Neural cell (in vitro differentiated cells): ENCODE measurements around the gene OPRD1. TPM values are rescaled to one million over a fixed set of nuclear protein-coding genes. Genes with fewer than 3 reads are reported as not detected.

ENCODE experiments used
- H2AFZ ChIP-seq: fragments of 200-600, 300-800 bp; sonication (generic), shearing (Covaris generic); 2 replicates; pipeline ENCODE4 v1.6.0; 2014; ENCODE audit warnings: low read depth, mild to moderate bottlenecking, antibody characterized with exemption, low read length, moderate library complexity
- H3F3A ChIP-seq: fragments of 200-600 bp; shearing (Covaris generic); 2 replicates; pipeline ENCODE4 v1.6.1; 2016; ENCODE audit warnings: mild to moderate bottlenecking, moderate library complexity, mixed read lengths, antibody characterized with exemption, low read length; ENCODE audit not compliant: insufficient read depth, poor library complexity, severe bottlenecking
- H3K27ac ChIP-seq: fragments of 200-600, 300-800 bp; sonication (generic), shearing (Covaris generic); 2 replicates; pipeline ENCODE4 v1.5.1; 2014; ENCODE audit warnings: mild to moderate bottlenecking, low read length, moderate library complexity
- H3K27me3 ChIP-seq: fragments of 300-800, 200-600 bp; sonication (generic), shearing (Covaris generic); 2 replicates; pipeline ENCODE4 v1.6.0; 2014; ENCODE audit warnings: mild to moderate bottlenecking, low read depth, low read length, moderate library complexity; ENCODE audit not compliant: insufficient read depth
- H3K36me3 ChIP-seq: fragments of 300-800, 200-600 bp; sonication (generic), shearing (Covaris generic); 2 replicates; pipeline ENCODE4 v1.5.1; 2014; ENCODE audit warnings: mild to moderate bottlenecking, antibody characterized with exemption, low read length, moderate library complexity; ENCODE audit not compliant: insufficient read depth
- H3K4me2 ChIP-seq: fragments of 300-800, 200-600 bp; sonication (generic), shearing (Covaris generic); 2 replicates; pipeline ENCODE4 v1.6.0; 2014; ENCODE audit warnings: mild to moderate bottlenecking, low read length
- H3K4me3 ChIP-seq: fragments of 300-800, 200-600 bp; sonication (generic), shearing (Covaris generic); 2 replicates; pipeline ENCODE4 v1.5.1; 2014; ENCODE audit warnings: mild to moderate bottlenecking, low read length, moderate library complexity
- H3K79me2 ChIP-seq: fragments of 200-600 bp; shearing (Covaris generic); replicated peaks from 2 replicates; pipeline ENCODE4 v1.6.0; 2014; ENCODE audit warnings: mild to moderate bottlenecking, low read length, moderate library complexity; ENCODE audit not compliant: insufficient read depth
- H3K9ac ChIP-seq: fragments of 300-800, 200-600 bp; sonication (generic), shearing (Covaris generic); 2 replicates; pipeline ENCODE4 v1.6.1; 2016; ENCODE audit warnings: mild to moderate bottlenecking, low read length, mixed read lengths
- H3K9me2 ChIP-seq: fragments of 200-600 bp; shearing (Covaris generic); 2 replicates; pipeline ENCODE4 v1.6.1; 2016; ENCODE audit warnings: mild to moderate bottlenecking, low read length, mixed read lengths; ENCODE audit not compliant: insufficient read depth
- H3K9me3 ChIP-seq: fragments of 200-600, 300-800 bp; sonication (generic), shearing (Covaris generic); 2 replicates; pipeline ENCODE4 v1.6.1; 2016; ENCODE audit warnings: mild to moderate bottlenecking, mixed run types, low read length, moderate library complexity, mixed read lengths
- H4K20me1 ChIP-seq: fragments of 200-600 bp; shearing (Covaris generic); 2 replicates; pipeline ENCODE4 v1.6.1; 2016; ENCODE audit warnings: mild to moderate bottlenecking, mixed run types; ENCODE audit not compliant: insufficient read depth
- EP300 ChIP-seq: fragments of 450-650 bp; conservative IDR thresholded peaks from 2 replicates; pipeline ENCODE4 v1.6.1; 2014; ENCODE audit warnings: antibody characterized with exemption, mild to moderate bottlenecking, moderate library complexity; ENCODE audit not compliant: poor library complexity, severe bottlenecking
- EZH2 ChIP-seq: fragments of 200-600, 300-800 bp; shearing (Covaris generic), sonication (generic); IDR thresholded peaks from 2 replicates; pipeline ENCODE4 v1.6.1; 2014; ENCODE audit warnings: antibody characterized with exemption, low read length, borderline replicate concordance, mild to moderate bottlenecking; ENCODE audit not compliant: insufficient read depth, poor library complexity, severe bottlenecking
- MXI1 ChIP-seq: fragments of 450-650 bp; conservative IDR thresholded peaks from 2 replicates; pipeline ENCODE4 v1.6.1; 2014; ENCODE audit warnings: antibody characterized with exemption, mild to moderate bottlenecking; ENCODE audit not compliant: poor library complexity, severe bottlenecking
- POLR2AphosphoS5 ChIP-seq: IDR thresholded peaks from 2 replicates; pipeline ENCODE4 v1.6.1; 2012
- RAD21 ChIP-seq: fragments of 450-650 bp; conservative IDR thresholded peaks from 2 replicates; pipeline ENCODE4 v1.6.1; 2014; ENCODE audit warnings: antibody characterized with exemption, mild to moderate bottlenecking, moderate library complexity
- SMC3 ChIP-seq: fragments of 450-650 bp; conservative IDR thresholded peaks from 2 replicates; pipeline ENCODE4 v1.6.1; 2014; ENCODE audit warnings: antibody characterized with exemption, mild to moderate bottlenecking, moderate library complexity; ENCODE audit not compliant: poor library complexity
- TAF1 ChIP-seq: IDR thresholded peaks from 2 replicates; pipeline ENCODE4 v1.6.1; 2012; ENCODE audit warnings: low read depth
- polyA plus RNA-seq: library from polyadenylated mRNA; depleted of rRNA; stranded (reverse); fragments of >200 nt; gene quantifications from 2 replicates; pipeline ENCODE4 v1.2.3, GENCODE V29; 2014
- TF ChIP-seq, protein P1 (sequence below): IDR thresholded peaks from 2 replicates; pipeline ENCODE4 v1.6.1; 2012; ENCODE audit warnings: borderline replicate concordance
- TF ChIP-seq, protein P2 (sequence below): fragments of 450-650 bp; IDR thresholded peaks from 2 replicates; pipeline ENCODE4 v1.5.1; 2014; ENCODE audit warnings: antibody characterized with exemption, mild to moderate bottlenecking, moderate library complexity; ENCODE audit not compliant: poor library complexity, severe bottlenecking

The OPRD1 gene
- polyA plus RNA-seq, 1 donor from 2014 or later, result 0.09 TPM

DNA sequence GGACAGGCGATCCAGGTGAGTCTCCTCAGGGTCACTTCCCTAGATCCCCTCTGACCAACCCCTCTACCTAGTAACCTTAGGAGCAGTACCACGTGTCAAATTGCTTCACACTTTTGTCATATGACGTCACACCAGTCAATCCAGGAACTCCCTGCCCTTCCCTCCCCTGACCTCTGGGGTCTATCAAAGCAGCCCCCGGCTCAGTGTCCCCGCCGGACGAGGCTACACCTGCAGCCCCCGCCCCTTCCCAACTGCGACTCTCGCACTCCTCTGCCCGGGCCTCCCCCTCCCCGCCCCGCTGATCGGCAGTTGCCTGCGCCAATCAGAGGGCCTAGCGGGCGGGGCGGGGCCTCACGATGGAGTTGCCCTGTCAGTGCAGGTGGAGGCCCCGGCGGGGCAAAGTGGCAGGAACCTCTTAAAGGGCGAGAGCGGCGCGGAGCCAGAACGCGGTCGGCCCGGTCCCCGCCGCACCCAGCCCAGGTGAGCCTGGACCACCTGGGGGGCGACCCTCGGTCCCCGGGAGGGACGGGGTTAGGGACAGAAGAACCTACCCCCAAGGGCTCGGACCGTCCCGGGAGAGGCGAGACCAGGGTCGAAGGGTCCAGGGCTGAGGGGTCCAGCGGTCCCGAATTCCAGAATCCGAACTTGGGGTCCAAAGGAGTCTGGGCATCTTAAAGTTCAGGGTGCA is 74.9 kb downstream of the OPRD1 start:
- H3K9me2 ChIP-seq, result no peaks in the 10 kb centered on the region
- no peaks in the 10 kb centered on the region for H3K79me2 ChIP-seq
- no peaks in the 10 kb centered on the region for H3K9me3 ChIP-seq
- peaks cover 23% of the 10 kb centered on the region for H3K27me3 ChIP-seq
- TF ChIP-seq MXI1 (peak; percentile 15), RAD21 (no peak), POLR2AphosphoS5 (no peak), EP300 (no peak), SMC3 (no peak), TAF1 (no peak), EZH2 (no peak)
- TF ChIP-seq, protein P1, sequence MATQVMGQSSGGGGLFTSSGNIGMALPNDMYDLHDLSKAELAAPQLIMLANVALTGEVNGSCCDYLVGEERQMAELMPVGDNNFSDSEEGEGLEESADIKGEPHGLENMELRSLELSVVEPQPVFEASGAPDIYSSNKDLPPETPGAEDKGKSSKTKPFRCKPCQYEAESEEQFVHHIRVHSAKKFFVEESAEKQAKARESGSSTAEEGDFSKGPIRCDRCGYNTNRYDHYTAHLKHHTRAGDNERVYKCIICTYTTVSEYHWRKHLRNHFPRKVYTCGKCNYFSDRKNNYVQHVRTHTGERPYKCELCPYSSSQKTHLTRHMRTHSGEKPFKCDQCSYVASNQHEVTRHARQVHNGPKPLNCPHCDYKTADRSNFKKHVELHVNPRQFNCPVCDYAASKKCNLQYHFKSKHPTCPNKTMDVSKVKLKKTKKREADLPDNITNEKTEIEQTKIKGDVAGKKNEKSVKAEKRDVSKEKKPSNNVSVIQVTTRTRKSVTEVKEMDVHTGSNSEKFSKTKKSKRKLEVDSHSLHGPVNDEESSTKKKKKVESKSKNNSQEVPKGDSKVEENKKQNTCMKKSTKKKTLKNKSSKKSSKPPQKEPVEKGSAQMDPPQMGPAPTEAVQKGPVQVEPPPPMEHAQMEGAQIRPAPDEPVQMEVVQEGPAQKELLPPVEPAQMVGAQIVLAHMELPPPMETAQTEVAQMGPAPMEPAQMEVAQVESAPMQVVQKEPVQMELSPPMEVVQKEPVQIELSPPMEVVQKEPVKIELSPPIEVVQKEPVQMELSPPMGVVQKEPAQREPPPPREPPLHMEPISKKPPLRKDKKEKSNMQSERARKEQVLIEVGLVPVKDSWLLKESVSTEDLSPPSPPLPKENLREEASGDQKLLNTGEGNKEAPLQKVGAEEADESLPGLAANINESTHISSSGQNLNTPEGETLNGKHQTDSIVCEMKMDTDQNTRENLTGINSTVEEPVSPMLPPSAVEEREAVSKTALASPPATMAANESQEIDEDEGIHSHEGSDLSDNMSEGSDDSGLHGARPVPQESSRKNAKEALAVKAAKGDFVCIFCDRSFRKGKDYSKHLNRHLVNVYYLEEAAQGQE, result no peak
- TF ChIP-seq, protein P2, sequence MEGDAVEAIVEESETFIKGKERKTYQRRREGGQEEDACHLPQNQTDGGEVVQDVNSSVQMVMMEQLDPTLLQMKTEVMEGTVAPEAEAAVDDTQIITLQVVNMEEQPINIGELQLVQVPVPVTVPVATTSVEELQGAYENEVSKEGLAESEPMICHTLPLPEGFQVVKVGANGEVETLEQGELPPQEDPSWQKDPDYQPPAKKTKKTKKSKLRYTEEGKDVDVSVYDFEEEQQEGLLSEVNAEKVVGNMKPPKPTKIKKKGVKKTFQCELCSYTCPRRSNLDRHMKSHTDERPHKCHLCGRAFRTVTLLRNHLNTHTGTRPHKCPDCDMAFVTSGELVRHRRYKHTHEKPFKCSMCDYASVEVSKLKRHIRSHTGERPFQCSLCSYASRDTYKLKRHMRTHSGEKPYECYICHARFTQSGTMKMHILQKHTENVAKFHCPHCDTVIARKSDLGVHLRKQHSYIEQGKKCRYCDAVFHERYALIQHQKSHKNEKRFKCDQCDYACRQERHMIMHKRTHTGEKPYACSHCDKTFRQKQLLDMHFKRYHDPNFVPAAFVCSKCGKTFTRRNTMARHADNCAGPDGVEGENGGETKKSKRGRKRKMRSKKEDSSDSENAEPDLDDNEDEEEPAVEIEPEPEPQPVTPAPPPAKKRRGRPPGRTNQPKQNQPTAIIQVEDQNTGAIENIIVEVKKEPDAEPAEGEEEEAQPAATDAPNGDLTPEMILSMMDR, result peak; percentile 20
- peak overlapping the region; percentile 94 for H3K4me3 ChIP-seq
- H4K20me1 ChIP-seq, result no peaks in the 10 kb centered on the region
- peaks cover 4% of the 10 kb centered on the region for H3F3A ChIP-seq
- H2AFZ ChIP-seq, result peak overlapping the region; percentile 65
- H3K4me2 ChIP-seq, result peak overlapping the region; percentile 65
- H3K9ac ChIP-seq, result peak overlapping the region; percentile 63
- H3K36me3 ChIP-seq, result no peaks in the 10 kb centered on the region
- no peak overlapping the region for H3K27ac ChIP-seq

DNA sequence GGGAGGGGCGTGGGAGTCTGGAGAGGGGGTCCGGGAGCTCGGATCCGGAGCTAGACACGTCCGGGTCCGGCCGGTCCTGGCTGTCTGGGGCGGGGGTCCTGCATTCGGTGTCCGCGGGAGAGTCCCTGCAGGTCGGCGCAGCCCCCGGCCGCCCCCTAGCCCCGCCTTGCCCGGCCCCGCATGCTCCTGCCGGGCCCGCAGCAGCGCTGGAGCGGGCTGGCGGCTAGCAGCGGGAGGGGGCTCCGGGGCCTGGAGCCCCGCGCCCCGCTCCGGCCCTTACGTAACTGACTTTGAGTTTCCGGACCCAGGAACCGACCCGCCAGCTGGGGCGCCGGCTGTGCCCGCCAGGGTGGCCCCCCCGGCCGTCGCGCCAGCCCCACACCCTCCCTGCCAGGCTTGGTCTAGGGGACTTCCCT is 75.5 kb downstream of the OPRD1 start:
- no peak overlapping the region for H3K27ac ChIP-seq

More for the DNA sequence above, 75.5 kb downstream of the OPRD1 start:
- TF ChIP-seq RAD21, result no peak
- TF ChIP-seq EZH2, result no peak
- TF ChIP-seq, protein P1, result no peak
- TF ChIP-seq POLR2AphosphoS5, result no peak
- no peak for TF ChIP-seq EP300
- TF ChIP-seq, protein P2, result no peak
- TF ChIP-seq TAF1, result no peak
- no peak for TF ChIP-seq MXI1
- no peak for TF ChIP-seq SMC3
- Histone ChIP-seq H3K9me3 (no peaks in the 10 kb centered on the region), H3K9me2 (no peaks in the 10 kb centered on the region), H3K4me2 (peak overlapping the region; percentile 65), H3K36me3 (no peaks in the 10 kb centered on the region), H4K20me1 (no peaks in the 10 kb centered on the region), H2AFZ (peak overlapping the region; percentile 65), H3K9ac (peak overlapping the region; percentile 63), H3K27me3 (peaks cover 23% of the 10 kb centered on the region), H3K79me2 (no peaks in the 10 kb centered on the region), H3F3A (peaks cover 4% of the 10 kb centered on the region), H3K4me3 (peak overlapping the region; percentile 94)
